CD4-positive, alpha-beta T cell (primary cell): ENCODE measurements around the gene PLXNA2. TPM values are rescaled to one million over a fixed set of nuclear protein-coding genes. Genes with fewer than 3 reads are reported as not detected.

Source experiments
- ATAC-seq: fragments of 200-7000 bp; cut with Tn5 transposase; one replicate; pipeline ENCODE4 v1.10.0; 2022; ENCODE audit warnings: mild to moderate bottlenecking; ENCODE audit not compliant: poor library complexity
- CTCF ChIA-PET: fragments of 350-600 bp; sonication (Branson Sonifier 250); formaldehyde crosslinking; loops from one replicate; lab custom pipeline; 2021; ENCODE audit warnings: antibody characterized with exemption, inconsistent platforms; lab: Charles Lee
- POLR2A ChIA-PET: fragments of 350-600 bp; sonication (Branson Sonifier 250); formaldehyde crosslinking; loops from one replicate; lab custom pipeline; 2021; ENCODE audit warnings: antibody characterized with exemption, inconsistent platforms; lab: Charles Lee
- DNase-seq, 14 experiments: peaks; one replicate each; pipeline ENCODE4 v3.0.0-alpha.2; 2013 to 2020; ENCODE audit warnings: mixed read lengths in 2 of 14
- H3K27ac ChIP-seq, 2 donors: one replicate each; pipeline versions ENCODE4 v1.5.1 to v1.7.0; 2013; ENCODE audit warnings: low read length in 2 of 2, low read depth in 1 of 2, mild to moderate bottlenecking in 1 of 2
- H3K27me3 ChIP-seq, 2 experiments: 1 replicate in 1 of 2; 2 replicates in 1 of 2; pipeline versions ENCODE4 v1.6.1 to v1.7.0; 2013; ENCODE audit warnings: low read length in 2 of 2, control low read depth in 1 of 2, mild to moderate bottlenecking in 1 of 2, moderate library complexity in 1 of 2; ENCODE audit not compliant: insufficient read depth in 2 of 2, control insufficient read depth in 1 of 2
- H3K36me3 ChIP-seq: one replicate; pipeline ENCODE4 v1.6.1; 2013; ENCODE audit warnings: low read length, control low read depth; ENCODE audit not compliant: insufficient read depth
- H3K4me1 ChIP-seq: one replicate; pipeline ENCODE4 v1.6.1; 2013; ENCODE audit warnings: low read length, control low read depth; ENCODE audit not compliant: insufficient read depth
- H3K4me3 ChIP-seq: one replicate; pipeline ENCODE4 v1.5.1; 2013; ENCODE audit warnings: mild to moderate bottlenecking, low read length, moderate library complexity
- H3K9me3 ChIP-seq, 2 experiments: 1 replicate in 1 of 2; 2 replicates in 1 of 2; pipeline versions ENCODE4 v1.6.1 to v1.7.0; 2013; ENCODE audit warnings: low read length in 2 of 2, mild to moderate bottlenecking in 2 of 2, control low read depth in 1 of 2, moderate library complexity in 1 of 2; ENCODE audit not compliant: control insufficient read depth in 1 of 2, insufficient read depth in 1 of 2
- H3K27ac Mint-ChIP-seq: one replicate; pipeline ENCODE4 v1.8.0; 2020; ENCODE audit warnings: mixed read lengths
- H3K27me3 Mint-ChIP-seq: one replicate; pipeline ENCODE4 v1.8.0; 2021; ENCODE audit warnings: mixed read lengths
- H3K36me3 Mint-ChIP-seq: one replicate; pipeline ENCODE4 v1.8.0; 2021; ENCODE audit warnings: low read depth, mixed read lengths
- H3K4me1 Mint-ChIP-seq: one replicate; pipeline ENCODE4 v1.8.0; 2021; ENCODE audit warnings: low read depth, mixed read lengths
- H3K4me3 Mint-ChIP-seq: one replicate; pipeline ENCODE4 v1.8.0; 2020; ENCODE audit warnings: mild to moderate bottlenecking, mixed read lengths
- H3K9me3 Mint-ChIP-seq: one replicate; pipeline ENCODE4 v1.8.0; 2020; ENCODE audit warnings: mixed read lengths
- intact Hi-C, 2 experiments: fragments of 100-400 bp; cut with DNase I in 1 of 2; cut with micrococcal nuclease in 1 of 2; formaldehyde crosslinking; loops; one replicate each; pipeline versions ENCODE4 v1.15.1 to v1.9.0; 2023 to 2025; cut with DNase I, micrococcal nuclease
- total RNA-seq, 174 experiments: library from RNA in 2 of 174; stranded (reverse) in 2 of 174; gene quantifications; one replicate each; pipeline ENCODE4 v1.2.3 and lab custom pipeline; 2021 to 2026
- TF ChIP-seq, protein P1 (sequence below): fragments of 200-600 bp; IDR thresholded peaks from one replicate; pipeline ENCODE4 v1.8.0; 2022; ENCODE audit warnings: antibody characterized with exemption, mild to moderate bottlenecking

Gene PLXNA2
- total RNA-seq, 2 experiments from 2014 or later = 0.75 to 0.77 TPM

DNA sequence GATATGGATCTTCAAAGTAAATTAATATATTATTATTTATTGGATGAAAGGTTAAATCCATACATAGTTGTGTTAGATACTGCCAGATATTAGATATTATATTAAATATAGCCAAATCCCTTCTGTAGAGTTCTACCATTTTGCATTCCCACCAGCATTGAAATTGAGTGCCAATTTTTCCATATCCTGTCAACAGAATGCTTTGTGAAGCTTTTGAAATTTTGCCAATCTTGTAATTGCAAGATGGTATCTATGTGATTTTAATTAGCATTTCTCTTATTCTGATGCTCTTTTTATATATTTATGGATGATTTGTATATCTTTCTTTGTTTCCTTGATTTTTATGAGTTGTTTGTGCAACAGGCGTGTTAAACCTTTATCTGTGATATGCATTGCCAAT lies 266.3 kb downstream of the PLXNA2 start:
- Mint-ChIP-seq H3K36me3 (no peaks in the 10 kb centered on the region), H3K27ac (no peak overlapping the region), H3K9me3 (no peaks in the 10 kb centered on the region), H3K27me3 (peaks cover 33% of the 10 kb centered on the region), H3K4me1 (no peaks in the 10 kb centered on the region), H3K4me3 (no peak overlapping the region)
- CTCF ChIA-PET = no interaction called here
- Histone ChIP-seq H3K27me3 (peaks cover 0 to 4% of the 10 kb centered on the region in 2 experiments), H3K36me3 (no peaks in the 10 kb centered on the region), H3K27ac (no peak overlapping the region), H3K4me3 (no peak overlapping the region), H3K9me3 (no peaks in the 10 kb centered on the region), H3K4me1 (no peaks in the 10 kb centered on the region)
- TF ChIP-seq, protein P1, sequence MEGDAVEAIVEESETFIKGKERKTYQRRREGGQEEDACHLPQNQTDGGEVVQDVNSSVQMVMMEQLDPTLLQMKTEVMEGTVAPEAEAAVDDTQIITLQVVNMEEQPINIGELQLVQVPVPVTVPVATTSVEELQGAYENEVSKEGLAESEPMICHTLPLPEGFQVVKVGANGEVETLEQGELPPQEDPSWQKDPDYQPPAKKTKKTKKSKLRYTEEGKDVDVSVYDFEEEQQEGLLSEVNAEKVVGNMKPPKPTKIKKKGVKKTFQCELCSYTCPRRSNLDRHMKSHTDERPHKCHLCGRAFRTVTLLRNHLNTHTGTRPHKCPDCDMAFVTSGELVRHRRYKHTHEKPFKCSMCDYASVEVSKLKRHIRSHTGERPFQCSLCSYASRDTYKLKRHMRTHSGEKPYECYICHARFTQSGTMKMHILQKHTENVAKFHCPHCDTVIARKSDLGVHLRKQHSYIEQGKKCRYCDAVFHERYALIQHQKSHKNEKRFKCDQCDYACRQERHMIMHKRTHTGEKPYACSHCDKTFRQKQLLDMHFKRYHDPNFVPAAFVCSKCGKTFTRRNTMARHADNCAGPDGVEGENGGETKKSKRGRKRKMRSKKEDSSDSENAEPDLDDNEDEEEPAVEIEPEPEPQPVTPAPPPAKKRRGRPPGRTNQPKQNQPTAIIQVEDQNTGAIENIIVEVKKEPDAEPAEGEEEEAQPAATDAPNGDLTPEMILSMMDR = no peak
- POLR2A ChIA-PET = no interaction called here
- DNase-seq = no peak
- no peak for ATAC-seq
- intact Hi-C loops = no loop called here

DNA sequence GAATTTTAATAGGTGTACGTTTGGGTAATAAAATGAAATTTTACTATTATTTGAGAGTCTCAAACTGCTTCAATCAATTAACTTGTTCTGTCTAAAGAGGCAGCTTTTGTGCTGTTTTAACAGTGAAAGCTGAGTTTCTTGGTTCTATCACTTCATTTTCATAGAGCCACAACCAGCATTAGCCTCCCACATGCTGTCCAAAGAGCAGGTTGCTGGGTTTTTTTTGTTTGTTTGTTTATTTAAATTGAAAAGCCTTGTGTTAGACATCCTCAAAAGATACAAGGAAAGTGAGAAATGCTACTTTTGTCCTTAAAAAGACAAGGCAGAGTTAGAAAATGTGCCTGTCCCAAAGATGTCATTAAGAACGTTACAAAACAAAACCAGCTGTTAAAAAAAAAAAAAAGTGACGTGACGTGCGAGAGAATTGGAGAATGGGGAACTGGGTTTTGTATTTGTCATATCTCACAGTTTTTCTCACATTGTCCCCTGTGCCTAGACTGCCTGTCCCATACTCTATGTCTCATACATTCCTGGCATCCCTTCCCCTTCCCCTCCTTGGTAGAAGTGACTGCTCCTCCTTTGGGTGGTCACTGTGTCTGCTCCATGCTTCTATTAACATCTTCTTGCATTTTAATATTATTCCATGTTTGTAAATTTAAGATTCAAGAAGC lies 270.2 kb downstream of the PLXNA2 start:
- CTCF ChIA-PET = no interaction called here
- H3K27me3 ChIP-seq = no peaks in the 10 kb centered on the region
- Mint-ChIP-seq H3K27me3 (peaks cover 30% of the 10 kb centered on the region), H3K27ac (no peak overlapping the region), H3K36me3 (no peaks in the 10 kb centered on the region), H3K9me3 (no peaks in the 10 kb centered on the region), H3K4me3 (no peak overlapping the region), H3K4me1 (no peaks in the 10 kb centered on the region)
- DNase-seq = peak in 2 of 14 experiments; percentile 27 to 46
- H3K4me1 ChIP-seq = no peaks in the 10 kb centered on the region
- no peak for ATAC-seq
- TF ChIP-seq, protein P1 = no peak
- POLR2A ChIA-PET = no interaction called here
- H3K9me3 ChIP-seq = no peaks in the 10 kb centered on the region
- no peak overlapping the region for H3K4me3 ChIP-seq
- intact Hi-C loops = no loop called here
- H3K27ac ChIP-seq = no peak overlapping the region
- H3K36me3 ChIP-seq = no peaks in the 10 kb centered on the region

DNA sequence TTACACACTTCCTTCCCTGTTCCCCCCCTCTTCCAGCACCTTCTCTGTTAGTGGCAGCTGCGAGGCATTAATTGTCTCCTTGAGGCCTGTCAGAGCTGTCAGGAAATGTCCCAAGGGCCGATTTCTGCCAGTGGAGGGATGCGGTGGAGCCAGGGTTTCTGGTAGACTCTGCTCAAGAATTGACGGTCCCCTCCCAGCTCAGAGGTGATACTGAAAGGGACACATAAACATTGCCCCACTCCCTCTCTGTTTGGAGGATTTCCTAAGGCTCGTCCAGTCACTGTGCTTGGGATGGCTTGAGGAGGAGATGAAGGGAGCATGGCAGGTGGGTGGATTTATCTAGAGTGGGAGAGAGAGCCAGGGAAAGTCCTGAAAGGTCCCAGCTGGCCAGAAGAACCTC lies 271.8 kb downstream of the PLXNA2 start:
- Mint-ChIP-seq H3K27me3 (peaks cover 30% of the 10 kb centered on the region), H3K4me3 (no peak overlapping the region), H3K36me3 (no peaks in the 10 kb centered on the region), H3K9me3 (no peaks in the 10 kb centered on the region), H3K27ac (no peak overlapping the region), H3K4me1 (no peaks in the 10 kb centered on the region)
- ATAC-seq (no peak), DNase-seq (no peak)
- H3K4me3 ChIP-seq = no peak overlapping the region
- H3K27ac ChIP-seq = no peak overlapping the region
- intact Hi-C loops = no loop called here
- no peaks in the 10 kb centered on the region for H3K9me3 ChIP-seq
- CTCF ChIA-PET = no interaction called here
- TF ChIP-seq, protein P1 = no peak
- no peaks in the 10 kb centered on the region for H3K27me3 ChIP-seq
- no peaks in the 10 kb centered on the region for H3K4me1 ChIP-seq
- H3K36me3 ChIP-seq = no peaks in the 10 kb centered on the region
- POLR2A ChIA-PET = no interaction called here
